Nephron (organoid): ENCODE data around the gene KIF25.
A peak's percentile ranks its signal among the peaks of the same experiment; 100 is the strongest.

Source experiments
- H3K27ac Mint-ChIP-seq, 3 experiments: 2 replicates each; pipeline ENCODE4 v1.8.0; 2020; ENCODE audit warnings: mixed read lengths in 3 of 3, mild to moderate bottlenecking in 2 of 3, moderate library complexity in 1 of 3
- H3K27me3 Mint-ChIP-seq: 2 replicates; pipeline ENCODE4 v1.8.0; 2021; ENCODE audit warnings: low read depth, mild to moderate bottlenecking, moderate library complexity, mixed read lengths
- H3K36me3 Mint-ChIP-seq: 2 replicates; pipeline ENCODE4 v1.8.0; 2020; ENCODE audit warnings: low read depth, mixed read lengths
- H3K4me1 Mint-ChIP-seq: 2 replicates; pipeline ENCODE4 v1.8.0; 2020; ENCODE audit warnings: mixed read lengths
- H3K4me3 Mint-ChIP-seq, 3 experiments: 2 replicates each; pipeline ENCODE4 v1.8.0; 2020; ENCODE audit warnings: mild to moderate bottlenecking in 3 of 3, mixed read lengths in 3 of 3, moderate library complexity in 2 of 3
- H3K9me3 Mint-ChIP-seq: 2 replicates; pipeline ENCODE4 v1.8.0; 2020; ENCODE audit warnings: mixed read lengths
- CTCF ChIP-seq, 3 experiments: fragments of 200-600 bp; sonication (generic); IDR thresholded peaks; one replicate each; pipeline ENCODE4 v1.5.0; 2021; ENCODE audit warnings: antibody characterized with exemption in 3 of 3; ENCODE audit not compliant: unreplicated experiment in 3 of 3

The KIF25 gene

GRCh38 chr6:168016721-168017525, 19.5 kb downstream of the KIF25 start:
- peaks cover 31% of the 10 kb centered on the region for H3K9me3 Mint-ChIP-seq
- H3K4me1 Mint-ChIP-seq = peaks cover 45% of the 10 kb centered on the region
- no peaks in the 10 kb centered on the region for H3K27me3 Mint-ChIP-seq
- peak overlapping the region; percentile 74 to 92 (median 85) for H3K27ac Mint-ChIP-seq
- peaks cover 8% of the 10 kb centered on the region for H3K36me3 Mint-ChIP-seq
- H3K4me3 Mint-ChIP-seq = peak overlapping the region in 1 of 3 experiments; percentile 19
- TF ChIP-seq CTCF (IDR thresholded peaks at IDR 0.05; ENCODE audit: unreplicated experiment in 3 of 3) = no peak

- Mint-ChIP-seq H3K4me1 (peaks cover 50% of the 10 kb centered on the region), H3K27ac (peak overlapping the region; percentile 74 to 92 (median 77)), H3K4me3 (no peak overlapping the region), H3K27me3 (no peaks in the 10 kb centered on the region), H3K9me3 (peaks cover 29% of the 10 kb centered on the region), H3K36me3 (peaks cover 5% of the 10 kb centered on the region)
- TF ChIP-seq CTCF (IDR thresholded peaks at IDR 0.05; ENCODE audit: unreplicated experiment in 3 of 3) = no peak
Observed at GRCh38 chr6:168017629-168018028, 20.2 kb downstream of the KIF25 start.

- Mint-ChIP-seq H3K27me3 (no peaks in the 10 kb centered on the region), H3K4me3 (no peak overlapping the region), H3K9me3 (peaks cover 29% of the 10 kb centered on the region), H3K27ac (no peak overlapping the region), H3K36me3 (peaks cover 5% of the 10 kb centered on the region), H3K4me1 (peaks cover 49% of the 10 kb centered on the region)
- TF ChIP-seq CTCF (IDR thresholded peaks at IDR 0.05; ENCODE audit: unreplicated experiment in 3 of 3) = no peak
Observed at GRCh38 chr6:168018664-168019063, 21.2 kb downstream of the KIF25 start.

GRCh38 chr6:168020242-168020641, 22.8 kb downstream of the KIF25 start:
- H3K36me3 Mint-ChIP-seq = peaks cover 5% of the 10 kb centered on the region
- H3K27ac Mint-ChIP-seq = peak overlapping the region in 1 of 3 experiments; percentile 16
- H3K9me3 Mint-ChIP-seq = peaks cover 23% of the 10 kb centered on the region
- peaks cover 4% of the 10 kb centered on the region for H3K27me3 Mint-ChIP-seq
- H3K4me1 Mint-ChIP-seq = peaks cover 41% of the 10 kb centered on the region
- TF ChIP-seq CTCF (IDR thresholded peaks at IDR 0.05; ENCODE audit: unreplicated experiment in 3 of 3) = no peak
- H3K4me3 Mint-ChIP-seq = no peak overlapping the region

GRCh38 chr6:168021581-168021980, 24.1 kb downstream of the KIF25 start:
- H3K9me3 Mint-ChIP-seq = peaks cover 14% of the 10 kb centered on the region
- H3K36me3 Mint-ChIP-seq = peaks cover 5% of the 10 kb centered on the region
- no peak overlapping the region for H3K27ac Mint-ChIP-seq
- peaks cover 32% of the 10 kb centered on the region for H3K4me1 Mint-ChIP-seq
- H3K27me3 Mint-ChIP-seq = peaks cover 4% of the 10 kb centered on the region
- TF ChIP-seq CTCF (IDR thresholded peaks at IDR 0.05; ENCODE audit: unreplicated experiment in 3 of 3) = no peak
- H3K4me3 Mint-ChIP-seq = no peak overlapping the region
